GM21576 (cell line): ENCODE results near the gene RHOB.
A peak's percentile ranks its signal among the peaks of the same experiment; 100 is the strongest.

Source experiments
- ATAC-seq: cut with Tn5 transposase; IDR thresholded peaks from one replicate; pipeline ENCODE4 v1.9.1; 2021; ENCODE audit warnings: mild to moderate bottlenecking, moderate library complexity; ENCODE audit not compliant: unreplicated experiment

Gene RHOB

DNA sequence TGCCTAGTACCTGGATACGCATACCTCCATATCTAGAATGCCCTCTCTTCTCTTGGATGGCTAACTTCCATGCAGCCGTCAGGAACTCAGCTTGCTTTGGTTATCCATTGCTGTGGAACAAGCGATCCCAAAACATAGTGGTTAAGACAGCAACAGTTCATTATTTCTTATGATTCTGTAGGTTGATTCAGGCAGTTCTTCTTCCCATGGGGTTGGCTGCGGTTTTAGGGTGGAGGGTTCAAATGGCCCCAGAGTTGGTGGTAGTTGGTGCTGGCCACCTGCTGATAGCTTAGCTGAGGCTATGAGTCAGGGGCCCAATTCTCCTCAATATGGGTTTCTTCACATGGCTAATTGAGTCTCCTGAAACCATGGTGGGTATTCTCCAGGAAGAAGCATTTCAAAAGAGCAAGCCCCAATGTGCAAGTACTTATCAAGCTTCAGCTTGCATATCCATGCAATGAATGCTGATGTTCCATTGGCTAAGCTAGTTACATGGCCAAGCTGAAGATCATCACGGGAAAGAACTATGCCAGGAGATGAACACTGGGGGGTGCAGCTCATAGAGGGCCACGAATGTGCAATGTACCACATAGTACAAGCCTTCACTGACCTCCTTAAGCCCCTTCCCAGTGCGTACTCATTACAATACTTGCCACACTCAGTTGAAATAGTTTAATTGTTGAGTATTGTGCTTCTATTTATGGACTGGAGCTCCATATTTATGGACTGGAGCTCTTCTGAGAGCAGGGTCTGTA lies 10.0 kb upstream of the RHOB start:
- no peak for ATAC-seq

DNA sequence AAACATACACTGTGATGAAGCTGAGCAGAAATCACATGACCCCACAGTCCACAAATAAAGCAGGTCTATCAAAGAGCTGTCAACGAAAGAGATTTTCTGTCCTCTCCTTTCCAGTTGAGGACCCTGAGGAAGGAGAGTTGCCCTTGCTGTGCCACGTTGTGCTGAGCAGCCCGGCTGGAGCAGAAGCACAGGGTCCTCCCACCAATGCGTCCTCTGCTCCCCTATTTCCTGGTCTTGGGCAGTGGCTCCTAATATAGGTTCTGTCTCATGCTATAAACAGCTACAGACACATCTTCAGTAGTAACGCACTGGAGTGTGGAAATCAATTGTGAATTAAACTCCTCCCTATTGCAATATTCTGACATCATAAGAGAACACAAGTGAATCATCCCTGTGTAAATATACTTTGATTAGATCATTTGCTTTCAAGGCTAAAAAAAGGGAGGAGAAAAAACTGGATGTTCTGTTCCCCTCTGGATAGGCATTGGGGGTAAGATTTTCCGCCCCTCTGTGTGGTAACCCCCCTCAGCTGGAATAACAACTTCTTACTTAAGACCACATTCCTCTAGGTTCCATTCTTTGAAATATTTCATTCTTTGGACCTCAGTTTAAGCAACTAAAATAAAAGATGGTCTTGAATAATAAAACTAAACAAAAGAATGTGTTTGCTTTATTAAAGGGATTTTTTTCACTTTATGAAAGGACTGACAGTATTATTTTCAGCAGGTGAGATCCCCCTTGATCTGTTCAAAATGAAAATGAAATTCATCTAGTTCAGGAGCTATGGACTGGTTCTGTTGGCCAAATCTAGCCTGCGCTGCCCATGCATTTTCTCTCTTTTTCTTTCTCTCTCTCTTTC lies 8.3 kb upstream of the RHOB start:
- ATAC-seq: no peak

DNA sequence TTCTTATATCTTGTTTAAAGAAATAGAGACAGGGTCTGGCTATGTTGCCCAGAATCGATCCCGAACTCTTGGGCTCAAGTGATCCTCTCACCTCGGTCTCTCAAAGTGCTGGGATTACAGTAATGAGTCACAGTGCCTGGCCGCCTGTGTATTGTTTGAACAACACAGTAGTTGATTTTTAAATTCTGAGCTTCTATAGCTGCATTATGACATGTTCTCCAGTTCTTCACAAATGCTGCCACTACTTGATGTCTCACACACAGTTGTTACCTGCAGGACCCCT lies 7.7 kb upstream of the RHOB start:
- no peak for ATAC-seq

DNA sequence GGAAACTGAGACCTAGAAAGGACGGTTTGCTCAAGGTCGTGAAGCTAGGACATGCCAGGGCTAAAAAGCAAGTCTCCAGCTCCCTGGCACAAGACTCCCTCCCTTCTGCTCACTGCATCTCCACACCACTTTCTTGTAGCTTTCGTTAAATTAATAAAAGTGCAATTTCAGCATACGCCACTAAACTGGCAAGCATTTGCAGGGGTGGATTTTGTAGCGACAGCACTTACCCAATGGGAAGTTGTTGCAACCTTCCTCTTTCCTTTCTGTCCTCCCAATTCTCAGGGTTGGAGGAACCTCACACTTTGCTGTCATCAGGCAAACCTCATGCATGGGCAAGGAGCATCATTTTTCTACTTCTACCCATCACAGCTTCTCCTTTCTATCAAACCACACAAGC lies 7.4 kb upstream of the RHOB start:
- no peak for ATAC-seq

DNA sequence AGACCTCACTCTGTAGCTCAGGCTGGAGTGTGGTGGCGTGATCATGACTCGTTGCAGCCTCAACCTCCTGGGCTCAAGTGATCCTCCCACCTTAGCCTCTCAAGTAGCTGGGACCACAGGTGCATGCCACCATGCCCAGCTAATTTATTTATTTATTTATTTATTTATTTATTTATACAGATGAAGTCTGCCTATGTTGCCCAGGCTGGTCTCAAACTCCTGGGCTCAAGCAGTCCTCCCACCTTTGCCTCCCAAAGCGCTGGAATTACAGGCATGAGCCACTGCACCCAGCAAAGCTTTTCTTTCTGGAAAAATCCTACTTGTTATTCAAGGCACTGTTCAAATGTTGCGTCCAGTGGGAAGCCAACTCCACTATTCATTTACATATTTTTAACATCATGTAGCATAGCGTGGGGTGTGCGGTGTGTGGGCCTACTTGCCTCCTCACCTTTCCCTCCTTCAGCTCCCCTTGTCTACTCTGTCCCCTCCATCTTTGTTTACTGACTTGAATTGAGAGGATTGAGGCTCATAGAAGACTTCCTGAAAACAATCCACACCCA lies 6.8 kb upstream of the RHOB start:
- ATAC-seq: no peak

DNA sequence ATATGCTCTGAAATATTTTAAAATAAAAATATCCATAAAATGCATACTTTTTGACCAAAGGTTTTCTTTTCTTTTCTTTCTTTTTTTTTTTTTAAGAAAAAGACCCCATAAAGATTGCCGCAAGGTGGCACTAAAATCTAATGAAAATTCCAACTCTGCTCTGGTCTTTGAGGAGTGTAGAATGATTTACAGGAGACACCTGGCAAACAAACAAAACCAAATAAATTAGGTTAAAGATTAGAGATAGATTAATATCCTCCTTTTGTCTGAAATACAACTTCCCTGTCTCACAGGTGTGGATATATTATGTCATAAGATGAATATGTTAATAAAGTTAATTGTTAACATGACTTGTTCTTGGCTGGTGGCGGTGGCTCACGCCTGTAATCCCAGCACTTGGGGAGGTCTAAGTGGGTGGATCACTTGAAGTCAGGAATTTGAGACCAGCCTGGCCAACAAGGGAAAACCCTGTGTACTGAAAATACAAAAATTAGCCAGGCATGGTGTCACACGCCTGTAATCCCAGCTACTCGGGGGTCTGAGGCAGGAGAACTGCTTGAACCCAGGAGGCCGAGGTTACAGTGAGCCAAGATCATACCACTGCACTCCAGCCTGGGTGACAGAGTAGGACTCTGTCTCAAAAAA lies 3.5 kb upstream of the RHOB start:
- ATAC-seq: no peak

DNA sequence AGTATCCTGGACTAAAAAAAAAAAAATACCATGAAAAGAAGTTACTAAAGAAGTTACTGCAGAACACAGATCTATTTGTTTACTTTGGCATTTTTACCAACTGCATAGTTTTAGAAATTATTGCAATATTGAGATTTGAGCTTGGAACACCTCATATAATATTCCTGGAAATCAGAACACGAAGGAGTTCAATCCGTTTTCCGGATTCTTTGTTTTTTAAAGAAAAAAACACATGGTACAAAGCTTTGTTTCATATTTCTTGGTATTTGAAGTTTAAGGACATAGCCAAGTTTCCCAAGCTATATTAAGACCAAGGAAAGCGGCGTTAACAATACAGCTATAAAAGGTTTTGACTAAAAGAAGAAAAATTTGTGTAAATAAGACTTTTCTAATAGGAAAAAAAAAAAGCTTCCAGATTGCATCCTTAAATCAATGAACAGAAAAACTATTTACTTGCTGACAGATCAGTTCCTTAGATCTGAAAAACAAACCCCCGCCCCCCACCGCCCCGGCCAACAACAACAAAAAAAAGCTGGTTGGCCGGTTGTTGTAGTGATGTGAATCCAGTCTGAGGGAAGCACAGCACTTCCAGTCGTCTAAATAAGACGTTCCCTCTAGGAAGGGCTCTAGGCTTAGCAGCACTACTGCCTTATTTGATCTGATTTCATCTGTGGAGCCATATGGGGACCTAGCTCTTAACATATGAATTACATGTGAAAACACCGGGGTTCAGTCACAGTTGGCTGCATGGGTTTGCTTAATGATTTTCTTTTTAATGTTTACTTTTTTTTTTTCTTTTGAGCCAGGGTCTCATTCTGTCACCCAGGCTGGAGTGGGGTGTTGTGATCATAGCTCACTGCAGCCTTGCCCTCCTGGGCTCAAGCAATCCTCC lies 2.5 kb upstream of the RHOB start:
- ATAC-seq: no peak

DNA sequence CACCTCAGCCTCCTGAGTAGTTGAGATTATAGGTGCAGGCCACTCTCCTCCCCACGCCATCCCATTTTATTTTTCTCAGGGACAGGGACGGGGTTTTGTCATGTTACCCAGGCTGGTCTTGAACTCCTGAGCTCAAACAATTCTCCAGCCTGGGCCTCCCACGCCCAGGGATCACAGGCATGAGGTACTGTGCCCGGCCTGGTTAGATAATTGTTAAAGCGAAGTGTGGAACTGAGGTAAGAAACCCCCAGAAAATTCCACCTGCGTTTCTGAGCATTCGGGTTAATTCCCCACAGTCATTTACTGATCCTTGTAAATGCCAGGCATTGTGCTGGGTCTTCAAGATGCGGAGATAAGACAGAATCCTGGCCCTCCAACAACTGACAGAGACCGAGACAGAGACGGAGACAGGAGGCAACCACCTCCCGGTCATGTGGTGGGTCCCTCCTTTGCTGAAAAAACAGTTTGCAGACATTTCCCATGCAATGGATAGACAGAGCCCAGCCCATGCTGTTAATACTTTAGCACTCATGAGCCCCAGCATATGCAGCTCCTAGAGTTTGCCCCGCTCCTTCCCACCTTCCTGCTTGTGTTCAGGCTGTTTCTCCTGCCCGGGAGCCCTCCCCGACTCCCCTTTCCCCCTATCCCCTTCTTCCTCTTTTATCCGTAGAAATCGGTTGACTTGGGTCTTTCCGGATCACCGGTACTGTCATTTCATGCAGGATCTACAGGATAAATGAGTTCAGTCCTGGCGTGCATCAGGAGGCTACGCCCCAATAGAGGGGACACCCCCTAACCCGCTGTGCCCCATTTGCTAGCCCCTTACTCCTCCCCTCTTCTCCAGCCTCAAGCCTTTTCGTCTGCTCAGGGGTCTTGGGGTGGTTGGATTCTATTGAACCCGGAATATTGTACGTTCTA lies 1.6 kb upstream of the RHOB start:
- no peak for ATAC-seq

DNA sequence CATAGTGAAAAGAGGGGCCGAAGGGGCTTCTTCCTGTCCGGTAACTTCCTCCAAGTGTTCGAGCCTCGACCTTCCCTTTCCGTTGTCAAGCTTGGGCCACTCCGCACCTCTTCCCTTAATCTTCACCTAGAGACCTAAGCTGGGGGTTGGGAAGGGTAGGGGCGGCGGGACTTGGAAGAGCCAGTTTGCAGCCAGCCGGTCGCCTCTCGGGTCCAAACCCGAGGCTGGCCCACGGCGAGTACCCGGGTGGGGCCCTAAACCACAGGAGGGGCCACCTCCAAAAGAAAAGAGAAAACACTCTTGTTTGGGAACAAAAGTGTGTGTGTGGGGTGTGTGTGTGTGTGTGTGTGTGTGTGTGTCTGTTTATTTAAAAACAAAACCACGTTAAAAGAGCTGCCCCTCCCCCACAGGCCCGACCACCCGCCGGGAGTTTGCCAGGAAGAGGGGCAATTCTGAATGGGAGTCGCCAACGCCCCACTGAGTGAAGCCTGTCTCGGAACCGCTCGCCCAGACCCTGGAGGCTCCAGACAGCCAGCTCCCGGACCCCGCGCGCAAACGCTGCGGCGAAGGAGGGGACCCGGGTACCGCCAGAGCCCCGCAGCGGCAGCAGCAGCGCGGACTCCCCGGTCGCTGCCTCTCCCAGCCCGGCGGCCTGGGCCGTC lies 488 bp upstream of the RHOB start:
- ATAC-seq: no peak

DNA sequence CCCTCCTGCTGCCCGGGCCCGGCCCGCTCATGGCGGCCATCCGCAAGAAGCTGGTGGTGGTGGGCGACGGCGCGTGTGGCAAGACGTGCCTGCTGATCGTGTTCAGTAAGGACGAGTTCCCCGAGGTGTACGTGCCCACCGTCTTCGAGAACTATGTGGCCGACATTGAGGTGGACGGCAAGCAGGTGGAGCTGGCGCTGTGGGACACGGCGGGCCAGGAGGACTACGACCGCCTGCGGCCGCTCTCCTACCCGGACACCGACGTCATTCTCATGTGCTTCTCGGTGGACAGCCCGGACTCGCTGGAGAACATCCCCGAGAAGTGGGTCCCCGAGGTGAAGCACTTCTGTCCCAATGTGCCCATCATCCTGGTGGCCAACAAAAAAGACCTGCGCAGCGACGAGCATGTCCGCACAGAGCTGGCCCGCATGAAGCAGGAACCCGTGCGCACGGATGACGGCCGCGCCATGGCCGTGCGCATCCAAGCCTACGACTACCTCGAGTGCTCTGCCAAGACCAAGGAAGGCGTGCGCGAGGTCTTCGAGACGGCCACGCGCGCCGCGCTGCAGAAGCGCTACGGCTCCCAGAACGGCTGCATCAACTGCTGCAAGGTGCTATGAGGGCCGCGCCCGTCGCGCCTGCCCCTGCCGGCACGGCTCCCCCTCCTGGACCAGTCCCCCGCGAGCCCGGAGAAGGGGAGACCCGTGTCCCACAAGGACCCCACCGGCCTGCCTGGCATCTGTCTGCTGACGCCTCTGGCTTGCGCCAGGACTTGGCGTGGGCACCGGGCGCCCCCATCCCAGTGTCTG lies 767 bp downstream of the RHOB start:
- peak; percentile 10 for ATAC-seq

DNA sequence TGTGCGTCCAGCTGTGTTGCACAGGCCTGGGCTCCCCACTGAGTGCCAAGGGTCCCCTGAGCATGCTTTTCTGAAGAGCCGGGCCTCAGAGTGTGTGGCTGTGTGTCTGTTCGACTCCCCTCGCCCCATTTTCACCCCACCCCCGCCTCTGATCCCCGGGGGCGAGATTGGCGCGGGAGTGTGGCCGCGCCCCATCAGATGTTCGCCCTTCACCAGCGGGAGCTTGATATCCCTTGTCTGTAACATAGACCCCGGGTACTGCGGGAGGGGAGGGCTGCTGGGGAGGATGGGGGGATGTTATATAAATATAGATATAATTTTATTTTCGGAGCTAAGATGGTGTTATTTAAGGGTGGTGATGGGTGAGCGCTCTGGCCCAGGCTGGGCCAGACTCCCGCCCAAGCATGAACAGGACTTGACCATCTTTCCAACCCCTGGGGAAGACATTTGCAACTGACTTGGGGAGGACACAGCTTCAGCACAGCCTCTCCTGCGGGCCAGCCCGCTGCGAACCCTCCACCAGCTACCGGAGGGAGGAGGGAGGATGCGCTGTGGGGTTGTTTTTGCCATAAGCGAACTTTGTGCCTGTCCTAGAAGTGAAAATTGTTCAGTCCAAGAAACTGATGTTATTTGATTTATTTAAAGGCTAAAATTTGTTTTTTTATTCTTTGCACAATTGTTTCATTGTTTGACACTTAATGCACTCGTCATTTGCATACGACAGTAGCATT lies 1.5 kb downstream of the RHOB start:
- no peak for ATAC-seq

DNA sequence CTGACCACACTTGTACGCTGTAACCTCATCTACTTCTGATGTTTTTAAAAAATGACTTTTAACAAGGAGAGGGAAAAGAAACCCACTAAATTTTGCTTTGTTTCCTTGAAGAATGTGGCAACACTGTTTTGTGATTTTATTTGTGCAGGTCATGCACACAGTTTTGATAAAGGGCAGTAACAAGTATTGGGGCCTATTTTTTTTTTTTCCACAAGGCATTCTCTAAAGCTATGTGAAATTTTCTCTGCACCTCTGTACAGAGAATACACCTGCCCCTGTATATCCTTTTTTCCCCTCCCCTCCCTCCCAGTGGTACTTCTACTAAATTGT lies 2.1 kb downstream of the RHOB start:
- no peak for ATAC-seq

DNA sequence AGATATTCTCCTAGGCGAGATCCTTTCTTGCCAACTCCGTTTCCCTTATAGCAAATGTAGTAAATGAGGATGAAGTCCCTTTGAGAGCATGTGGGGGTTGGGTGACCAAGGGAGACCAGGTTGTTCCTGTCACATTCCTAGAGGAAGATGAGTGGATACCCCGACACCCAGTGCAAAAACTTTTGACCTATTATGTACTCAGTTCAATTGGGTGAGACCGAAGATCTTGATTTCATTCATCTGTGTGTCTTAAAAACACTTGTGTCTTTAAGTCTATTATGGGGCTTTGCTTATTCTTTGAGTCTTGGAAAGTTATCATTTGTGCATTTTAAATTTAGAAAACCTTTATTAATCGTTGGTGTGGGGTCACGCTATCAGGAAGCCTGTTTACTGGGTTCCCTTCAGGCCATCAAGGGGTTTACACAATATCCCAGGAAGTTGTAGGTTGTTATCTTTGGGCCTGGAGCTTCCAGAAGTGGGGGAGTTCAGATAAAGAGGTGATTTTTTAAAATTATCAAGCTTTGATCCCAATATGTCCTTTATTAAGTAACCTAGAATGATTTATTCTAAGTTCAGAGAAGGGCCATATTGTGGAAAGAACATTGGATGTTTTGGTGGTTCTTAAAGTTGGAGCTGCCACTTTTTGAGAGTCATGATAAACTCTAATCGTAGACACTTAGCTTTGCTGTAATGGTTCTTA lies 2.8 kb downstream of the RHOB start:
- no peak for ATAC-seq

DNA sequence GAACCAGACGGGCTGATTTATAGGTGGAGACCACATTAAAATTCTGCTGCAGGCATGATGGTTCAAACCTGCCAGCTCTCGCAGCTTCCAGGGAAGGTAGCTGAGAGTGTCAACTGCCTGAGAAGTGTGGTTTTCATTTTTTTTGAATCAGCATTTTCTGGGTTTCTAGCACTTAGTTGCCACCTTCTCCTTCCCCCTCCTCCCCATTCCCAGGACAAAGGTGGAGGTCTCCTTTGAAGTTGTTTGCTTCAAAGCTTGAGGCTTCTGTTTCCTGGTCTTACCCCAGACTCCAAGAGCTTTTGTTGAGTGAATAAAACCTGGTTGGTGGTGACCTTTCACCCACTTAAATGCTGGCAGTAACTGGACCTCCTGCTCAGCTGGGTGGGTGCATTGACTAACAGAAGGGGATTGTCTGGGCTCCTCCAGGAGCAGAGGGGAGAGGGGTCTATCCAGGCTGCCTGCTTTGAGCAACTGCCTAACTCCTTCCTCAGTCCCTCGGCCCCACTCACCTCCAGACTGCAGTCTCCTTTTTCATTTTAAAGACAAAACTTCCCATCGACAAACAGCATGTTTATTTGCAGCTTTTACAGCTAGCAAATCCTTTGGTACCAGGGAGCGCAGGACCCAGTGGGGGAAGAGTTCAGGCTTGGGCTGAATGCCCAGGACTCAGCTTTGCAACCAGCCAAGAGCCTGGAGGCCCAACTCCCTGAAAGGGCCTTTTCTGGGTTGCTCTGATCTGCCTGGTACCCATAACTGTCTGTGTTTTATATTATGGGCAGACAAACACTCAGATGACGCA lies 3.5 kb downstream of the RHOB start:
- no peak for ATAC-seq

DNA sequence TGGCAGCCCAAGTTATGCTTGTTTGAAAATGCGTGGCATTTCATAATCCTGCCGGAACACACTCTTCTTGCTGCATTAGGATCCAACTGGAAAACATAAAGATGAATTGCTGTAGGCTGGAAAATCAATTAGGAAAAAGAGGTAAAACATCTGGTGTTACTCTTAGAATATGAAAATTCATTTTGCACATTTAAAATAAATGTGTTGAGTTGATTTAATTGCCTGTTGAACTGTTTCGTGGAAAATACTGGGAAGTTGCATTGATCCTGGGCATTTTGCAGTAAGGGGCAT lies 4.1 kb downstream of the RHOB start:
- no peak for ATAC-seq

DNA sequence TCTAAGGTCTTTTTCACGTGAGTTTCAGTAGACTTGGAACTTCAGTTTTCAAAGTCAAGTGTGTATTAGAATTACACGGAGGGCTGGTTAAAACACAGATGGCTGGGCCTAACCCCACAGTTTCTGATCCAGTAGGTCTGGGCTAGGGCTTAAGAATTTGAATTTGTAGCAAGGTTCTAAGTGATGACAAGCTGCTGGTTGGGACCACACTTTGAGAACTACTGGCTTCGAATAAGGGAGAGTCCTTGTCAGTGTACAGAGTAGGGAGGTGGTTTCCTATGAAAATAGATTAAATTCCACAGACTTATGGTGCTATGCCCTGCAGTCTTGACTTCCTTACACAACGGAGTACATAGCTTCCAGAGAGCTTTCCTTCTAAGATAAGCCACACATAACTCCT lies 4.5 kb downstream of the RHOB start:
- no peak for ATAC-seq
